Keratinocyte (primary cell): ENCODE data around the gene BLMH.

Experiments
- EZH2 ChIP-seq: IDR thresholded peaks from one replicate; pipeline ENCODE4 v1.6.1; 2012; ENCODE audit warnings: inconsistent platforms, mild to moderate bottlenecking, low read length, moderate library complexity
- TF ChIP-seq, protein P1 (sequence below), 3 experiments: IDR thresholded peaks in 1 of 3; conservative IDR thresholded peaks in 1 of 3; optimal IDR thresholded peaks in 1 of 3; 2 replicates in 2 of 3; 3 replicates in 1 of 3; pipeline versions ENCODE3 to v1.5.1; 2011; ENCODE audit warnings: low read length in 3 of 3, mild to moderate bottlenecking in 3 of 3, moderate library complexity in 2 of 3, control low read depth in 1 of 3, inconsistent platforms in 1 of 3; ENCODE audit not compliant: insufficient read depth in 2 of 3; ENCODE audit errors: extremely low read depth in 1 of 3

DNA sequence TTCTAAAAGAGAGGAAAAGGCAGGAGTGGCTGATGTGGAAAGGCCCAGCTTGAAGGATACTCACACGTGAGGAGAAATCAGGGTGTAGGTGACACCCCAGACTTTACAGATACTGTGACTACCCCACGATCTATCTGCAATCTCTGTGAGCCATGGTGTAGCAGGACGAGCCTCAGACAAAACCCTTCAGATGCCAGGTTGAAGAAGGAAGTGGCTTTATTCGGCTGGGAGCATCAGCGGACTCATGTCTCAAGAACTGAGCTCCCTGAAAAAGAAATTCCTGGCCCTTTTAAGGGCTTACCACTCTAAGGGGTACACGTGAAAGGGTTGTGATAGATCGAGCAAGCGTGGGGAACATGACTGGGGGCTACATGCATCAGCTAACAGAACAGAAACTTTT is 51.6 kb downstream of the BLMH start:
- TF ChIP-seq, protein P1, sequence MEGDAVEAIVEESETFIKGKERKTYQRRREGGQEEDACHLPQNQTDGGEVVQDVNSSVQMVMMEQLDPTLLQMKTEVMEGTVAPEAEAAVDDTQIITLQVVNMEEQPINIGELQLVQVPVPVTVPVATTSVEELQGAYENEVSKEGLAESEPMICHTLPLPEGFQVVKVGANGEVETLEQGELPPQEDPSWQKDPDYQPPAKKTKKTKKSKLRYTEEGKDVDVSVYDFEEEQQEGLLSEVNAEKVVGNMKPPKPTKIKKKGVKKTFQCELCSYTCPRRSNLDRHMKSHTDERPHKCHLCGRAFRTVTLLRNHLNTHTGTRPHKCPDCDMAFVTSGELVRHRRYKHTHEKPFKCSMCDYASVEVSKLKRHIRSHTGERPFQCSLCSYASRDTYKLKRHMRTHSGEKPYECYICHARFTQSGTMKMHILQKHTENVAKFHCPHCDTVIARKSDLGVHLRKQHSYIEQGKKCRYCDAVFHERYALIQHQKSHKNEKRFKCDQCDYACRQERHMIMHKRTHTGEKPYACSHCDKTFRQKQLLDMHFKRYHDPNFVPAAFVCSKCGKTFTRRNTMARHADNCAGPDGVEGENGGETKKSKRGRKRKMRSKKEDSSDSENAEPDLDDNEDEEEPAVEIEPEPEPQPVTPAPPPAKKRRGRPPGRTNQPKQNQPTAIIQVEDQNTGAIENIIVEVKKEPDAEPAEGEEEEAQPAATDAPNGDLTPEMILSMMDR (optimal IDR thresholded peaks at IDR 0.05 in 1 of 3, IDR thresholded peaks at IDR 0.05 in 1 of 3, conservative IDR thresholded peaks at IDR 0.05 in 1 of 3; ENCODE audit: extremely low read depth in 1 of 3, insufficient read depth in 2 of 3, low read length in 3 of 3): no peak
- no peak for TF ChIP-seq EZH2
